NCI-H2196 (cell line): ENCODE results near the gene EIF5A.
A peak's percentile ranks its signal among the peaks of the same experiment; 100 is the strongest.

Experiments
- DNase-seq: peaks from one replicate; lab custom pipeline; 2025; ENCODE audit not compliant: unreplicated experiment; lab: John Stamatoyannopoulos, UW

Gene EIF5A

GRCh38 chr17:7306911-7307685 lies at the start of gene EIF5A:
TSS of gene EIF5A (plus strand) at chr17:7307628. CDS start at chr17:7309636, 2,008 bp downstream.
- DNase-seq, result peak; percentile 92

GRCh38 chr17:7258731-7259554 lies 48.5 kb upstream of the EIF5A start:
- DNase-seq, result no peak

GRCh38 chr17:7259555-7259889 lies 47.9 kb upstream of the EIF5A start:
- DNase-seq, result no peak

GRCh38 chr17:7260151-7260550 lies 47.3 kb upstream of the EIF5A start:
- DNase-seq, result no peak

GRCh38 chr17:7260651-7261378 lies 46.6 kb upstream of the EIF5A start:
- DNase-seq, result peak; percentile 44

GRCh38 chr17:7261379-7262191 lies 45.8 kb upstream of the EIF5A start:
- DNase-seq, result no peak

- DNase-seq, result peak; percentile 73
Observed at GRCh38 chr17:7262192-7262934, 45.1 kb upstream of the EIF5A start, which contains the start of gene CLDN7. TSS of gene CLDN7 (minus strand) at chr17:7262478. CDS start at chr17:7262043, 435 bp downstream.

GRCh38 chr17:7262935-7263800 lies 44.3 kb upstream of the EIF5A start:
- peak; percentile 35 for DNase-seq

- DNase-seq, result no peak
Observed at GRCh38 chr17:7263801-7264078, 43.7 kb upstream of the EIF5A start.

GRCh38 chr17:7266784-7267183 lies 40.6 kb upstream of the EIF5A start:
- DNase-seq, result no peak

GRCh38 chr17:7279448-7279847 lies 28.0 kb upstream of the EIF5A start:
- no peak for DNase-seq

GRCh38 chr17:7280519-7281073 lies 26.8 kb upstream of the EIF5A start:
- DNase-seq, result peak; percentile 85

GRCh38 chr17:7281074-7281952 lies 26.1 kb upstream of the EIF5A start, which contains the start of gene SLC2A4:
TSS of gene SLC2A4 (plus strand) at chr17:7281718. CDS start at chr17:7281935, 217 bp downstream.
- DNase-seq, result peak; percentile 89

GRCh38 chr17:7281953-7282751 lies 25.3 kb upstream of the EIF5A start:
- no peak for DNase-seq

- DNase-seq, result no peak
Observed at GRCh38 chr17:7282752-7283321, 24.6 kb upstream of the EIF5A start.

- no peak for DNase-seq
Observed at GRCh38 chr17:7283471-7284216, 23.8 kb upstream of the EIF5A start.
